ENCODE data around the gene NDEL1.

DNA sequence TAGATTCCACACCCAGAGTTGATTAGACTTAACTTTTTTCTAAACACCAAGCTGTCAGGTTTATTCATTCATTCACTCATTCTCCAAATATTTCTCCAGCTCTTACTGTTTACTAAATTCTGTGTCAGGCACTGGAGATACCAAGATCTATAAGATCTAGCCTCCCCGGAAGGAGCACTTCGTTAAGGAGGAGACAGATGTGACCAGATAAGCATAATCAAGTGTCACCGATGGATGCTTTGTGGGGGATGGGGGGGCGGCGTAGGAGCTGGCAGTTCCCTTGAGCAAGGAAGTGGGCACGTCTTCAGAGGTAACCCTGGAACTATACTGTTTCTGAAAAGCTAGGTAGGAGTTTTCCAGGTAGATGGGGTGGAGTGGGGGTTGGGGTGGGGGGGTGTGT lies 48.8 kb upstream of the NDEL1 start:
- TF ChIP-seq, protein P1, sequence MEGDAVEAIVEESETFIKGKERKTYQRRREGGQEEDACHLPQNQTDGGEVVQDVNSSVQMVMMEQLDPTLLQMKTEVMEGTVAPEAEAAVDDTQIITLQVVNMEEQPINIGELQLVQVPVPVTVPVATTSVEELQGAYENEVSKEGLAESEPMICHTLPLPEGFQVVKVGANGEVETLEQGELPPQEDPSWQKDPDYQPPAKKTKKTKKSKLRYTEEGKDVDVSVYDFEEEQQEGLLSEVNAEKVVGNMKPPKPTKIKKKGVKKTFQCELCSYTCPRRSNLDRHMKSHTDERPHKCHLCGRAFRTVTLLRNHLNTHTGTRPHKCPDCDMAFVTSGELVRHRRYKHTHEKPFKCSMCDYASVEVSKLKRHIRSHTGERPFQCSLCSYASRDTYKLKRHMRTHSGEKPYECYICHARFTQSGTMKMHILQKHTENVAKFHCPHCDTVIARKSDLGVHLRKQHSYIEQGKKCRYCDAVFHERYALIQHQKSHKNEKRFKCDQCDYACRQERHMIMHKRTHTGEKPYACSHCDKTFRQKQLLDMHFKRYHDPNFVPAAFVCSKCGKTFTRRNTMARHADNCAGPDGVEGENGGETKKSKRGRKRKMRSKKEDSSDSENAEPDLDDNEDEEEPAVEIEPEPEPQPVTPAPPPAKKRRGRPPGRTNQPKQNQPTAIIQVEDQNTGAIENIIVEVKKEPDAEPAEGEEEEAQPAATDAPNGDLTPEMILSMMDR (IDR thresholded peaks at IDR 0.05) = no peak
- TF ChIP-seq NR2C2 (CRISPR knock-in tag; IDR thresholded peaks at IDR 0.05) = no peak
- TF ChIP-seq, protein P2, sequence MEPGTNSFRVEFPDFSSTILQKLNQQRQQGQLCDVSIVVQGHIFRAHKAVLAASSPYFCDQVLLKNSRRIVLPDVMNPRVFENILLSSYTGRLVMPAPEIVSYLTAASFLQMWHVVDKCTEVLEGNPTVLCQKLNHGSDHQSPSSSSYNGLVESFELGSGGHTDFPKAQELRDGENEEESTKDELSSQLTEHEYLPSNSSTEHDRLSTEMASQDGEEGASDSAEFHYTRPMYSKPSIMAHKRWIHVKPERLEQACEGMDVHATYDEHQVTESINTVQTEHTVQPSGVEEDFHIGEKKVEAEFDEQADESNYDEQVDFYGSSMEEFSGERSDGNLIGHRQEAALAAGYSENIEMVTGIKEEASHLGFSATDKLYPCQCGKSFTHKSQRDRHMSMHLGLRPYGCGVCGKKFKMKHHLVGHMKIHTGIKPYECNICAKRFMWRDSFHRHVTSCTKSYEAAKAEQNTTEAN (CRISPR knock-in tag; IDR thresholded peaks at IDR 0.05) = no peak
- TF ChIP-seq, protein P3, sequence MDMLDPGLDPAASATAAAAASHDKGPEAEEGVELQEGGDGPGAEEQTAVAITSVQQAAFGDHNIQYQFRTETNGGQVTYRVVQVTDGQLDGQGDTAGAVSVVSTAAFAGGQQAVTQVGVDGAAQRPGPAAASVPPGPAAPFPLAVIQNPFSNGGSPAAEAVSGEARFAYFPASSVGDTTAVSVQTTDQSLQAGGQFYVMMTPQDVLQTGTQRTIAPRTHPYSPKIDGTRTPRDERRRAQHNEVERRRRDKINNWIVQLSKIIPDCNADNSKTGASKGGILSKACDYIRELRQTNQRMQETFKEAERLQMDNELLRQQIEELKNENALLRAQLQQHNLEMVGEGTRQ (CRISPR knock-in tag; IDR thresholded peaks at IDR 0.05) = no peak
- TF ChIP-seq, protein P4, sequence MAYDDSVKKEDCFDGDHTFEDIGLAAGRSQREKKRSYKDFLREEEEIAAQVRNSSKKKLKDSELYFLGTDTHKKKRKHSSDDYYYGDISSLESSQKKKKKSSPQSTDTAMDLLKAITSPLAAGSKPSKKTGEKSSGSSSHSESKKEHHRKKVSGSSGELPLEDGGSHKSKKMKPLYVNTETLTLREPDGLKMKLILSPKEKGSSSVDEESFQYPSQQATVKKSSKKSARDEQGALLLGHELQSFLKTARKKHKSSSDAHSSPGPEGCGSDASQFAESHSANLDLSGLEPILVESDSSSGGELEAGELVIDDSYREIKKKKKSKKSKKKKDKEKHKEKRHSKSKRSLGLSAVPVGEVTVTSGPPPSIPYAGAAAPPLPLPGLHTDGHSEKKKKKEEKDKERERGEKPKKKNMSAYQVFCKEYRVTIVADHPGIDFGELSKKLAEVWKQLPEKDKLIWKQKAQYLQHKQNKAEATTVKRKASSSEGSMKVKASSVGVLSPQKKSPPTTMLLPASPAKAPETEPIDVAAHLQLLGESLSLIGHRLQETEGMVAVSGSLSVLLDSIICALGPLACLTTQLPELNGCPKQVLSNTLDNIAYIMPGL (CRISPR knock-in tag; IDR thresholded peaks at IDR 0.05) = no peak
- no peak for TF ChIP-seq FOXJ3 (CRISPR knock-in tag; IDR thresholded peaks at IDR 0.05; ENCODE audit: borderline replicate concordance)

Measured in WTC11 (cell line).